Fibroblast of lung (primary cell): Measurements from ENCODE around the gene LSM3. TPM values are rescaled to one million over a fixed set of nuclear protein-coding genes. Genes with fewer than 3 reads are reported as not detected.

Source experiments
- DNase-seq, 2 donors: peaks; one replicate each; pipeline versions ENCODE4 v3.0.0 to v3.0.0-alpha.2; 2010; ENCODE audit warnings: low read depth in 2 of 2
- H2AFZ ChIP-seq: 2 replicates; pipeline ENCODE4 v1.5.1; 2012; ENCODE audit warnings: low read length, control low read depth, inconsistent platforms
- H3K27ac ChIP-seq: 2 replicates; pipeline ENCODE4 v1.5.1; 2011; ENCODE audit warnings: low read length, control low read depth; ENCODE audit not compliant: insufficient read depth
- H3K27me3 ChIP-seq: 2 replicates; pipeline ENCODE4 v1.5.1; 2011; ENCODE audit warnings: mild to moderate bottlenecking, low read length; ENCODE audit not compliant: control insufficient read depth, insufficient read depth
- H3K36me3 ChIP-seq: 2 replicates; pipeline ENCODE4 v1.5.1; 2011; ENCODE audit warnings: low read length; ENCODE audit not compliant: control insufficient read depth, insufficient read depth
- H3K4me1 ChIP-seq: 2 replicates; pipeline ENCODE4 v1.5.1; 2011; ENCODE audit warnings: low read length; ENCODE audit not compliant: control insufficient read depth, insufficient read depth; ENCODE audit errors: extremely low read depth
- H3K4me2 ChIP-seq: 2 replicates; pipeline ENCODE4 v1.5.1; 2011; ENCODE audit warnings: low read length, control low read depth; ENCODE audit not compliant: insufficient read depth; ENCODE audit errors: extremely low read depth
- H3K4me3 ChIP-seq, 4 experiments: fragments of 200-600 bp in 1 of 4; sonication (generic) in 1 of 4; replicated peaks in 1 of 4; 2 replicates each; pipeline ENCODE4 v1.5.1; 2011 to 2016; ENCODE audit warnings: low read length in 4 of 4, low read depth in 3 of 4, mild to moderate bottlenecking in 3 of 4, control low read depth in 2 of 4, inconsistent platforms in 1 of 4, mixed read lengths in 1 of 4; ENCODE audit not compliant: insufficient read depth in 1 of 4; ENCODE audit errors: control extremely low read depth in 1 of 4
- H3K79me2 ChIP-seq: 2 replicates; pipeline ENCODE4 v1.5.1; 2012; ENCODE audit warnings: mild to moderate bottlenecking, low read length, inconsistent platforms; ENCODE audit not compliant: control insufficient read depth, insufficient read depth
- H3K9ac ChIP-seq: 2 replicates; pipeline ENCODE4 v1.5.1; 2011; ENCODE audit warnings: mild to moderate bottlenecking, low read length, control low read depth; ENCODE audit not compliant: insufficient read depth
- H3K9me3 ChIP-seq: 2 replicates; pipeline ENCODE4 v1.5.1; 2012; ENCODE audit warnings: low read depth, low read length; ENCODE audit not compliant: control insufficient read depth, insufficient read depth
- H4K20me1 ChIP-seq: 2 replicates; pipeline ENCODE4 v1.5.1; 2011; ENCODE audit warnings: low read length; ENCODE audit not compliant: control insufficient read depth, insufficient read depth; ENCODE audit errors: extremely low read depth
- CTCF ChIP-seq, 2 donors: IDR thresholded peaks in 1 of 2; conservative IDR thresholded peaks in 1 of 2; 1 replicate in 1 of 2; 2 replicates in 1 of 2; pipeline ENCODE4 v1.5.1; 2011 to 2012; ENCODE audit warnings: low read length in 2 of 2, control low read depth in 1 of 2, inconsistent platforms in 1 of 2, low read depth in 1 of 2, mild to moderate bottlenecking in 1 of 2
- EZH2 ChIP-seq: IDR thresholded peaks from 2 replicates; pipeline ENCODE4 v1.5.1; 2012; ENCODE audit warnings: low read length, control low read depth, mild to moderate bottlenecking; ENCODE audit errors: missing control alignments
- polyA plus RNA-seq, 2 donors: library from polyadenylated mRNA; depleted of rRNA in 1 of 2; stranded (reverse) in 1 of 2; unstranded in 1 of 2; fragments of >200 nt; gene quantifications; 2 replicates each; pipeline ENCODE4 v1.2.1, GENCODE V29; 2011 to 2012; ENCODE audit warnings: missing spikeins in 1 of 2
- total RNA-seq: library from RNA; depleted of rRNA; stranded (reverse); fragments of >200 nt; gene quantifications from 2 replicates; pipeline ENCODE4 v1.2.1, GENCODE V29; 2014

The LSM3 gene
- total and polyA plus RNA-seq, 2 donors (not counting 1 experiment from before 2014, with no cell fraction given), result 5.1 to 14.9 TPM

- Histone ChIP-seq H2AFZ (peak overlapping the region; percentile 72), H3K4me1 (peaks cover 2% of the 10 kb centered on the region), H3K27ac (peak overlapping the region; percentile 98), H3K4me2 (peak overlapping the region; percentile 83), H3K4me3 (peak overlapping the region; percentile 68 to 91 (median 76)), H3K9ac (peak overlapping the region; percentile 76), H3K9me3 (no peaks in the 10 kb centered on the region), H4K20me1 (no peaks in the 10 kb centered on the region), H3K79me2 (peaks cover 47% of the 10 kb centered on the region), H3K36me3 (peaks cover 3% of the 10 kb centered on the region), H3K27me3 (no peaks in the 10 kb centered on the region)
- TF ChIP-seq CTCF (conservative IDR thresholded peaks at IDR 0.05 in 1 of 2, IDR thresholded peaks at IDR 0.05 in 1 of 2; ENCODE audit: low read depth in 1 of 2, low read length in 2 of 2) (no peak), EZH2 (no peak)
- no peak for DNase-seq
Measured at GRCh38 chr3:14179114-14179465, 473 bp downstream of the LSM3 start.

GRCh38 chr3:14179795-14180194 is 1.2 kb downstream of the LSM3 start:
- Histone ChIP-seq H3K79me2 (peaks cover 45% of the 10 kb centered on the region), H3K4me1 (peaks cover 2% of the 10 kb centered on the region), H3K4me3 (peak overlapping the region in 1 of 4 experiments; percentile 91), H3K4me2 (peak overlapping the region; percentile 83), H3K27me3 (no peaks in the 10 kb centered on the region), H3K27ac (no peak overlapping the region), H4K20me1 (no peaks in the 10 kb centered on the region), H2AFZ (no peak overlapping the region), H3K9ac (no peak overlapping the region), H3K9me3 (no peaks in the 10 kb centered on the region), H3K36me3 (peaks cover 3% of the 10 kb centered on the region)
- no peak for TF ChIP-seq CTCF (conservative IDR thresholded peaks at IDR 0.05 in 1 of 2, IDR thresholded peaks at IDR 0.05 in 1 of 2; ENCODE audit: low read depth in 1 of 2, low read length in 2 of 2)
- DNase-seq, result no peak

GRCh38 chr3:14181253-14181652 is 2.6 kb downstream of the LSM3 start:
- TF ChIP-seq EZH2 (no peak), CTCF (conservative IDR thresholded peaks at IDR 0.05 in 1 of 2, IDR thresholded peaks at IDR 0.05 in 1 of 2; ENCODE audit: low read depth in 1 of 2, low read length in 2 of 2) (no peak)
- H3K36me3 ChIP-seq, result peaks cover 3% of the 10 kb centered on the region
- no peak overlapping the region for H3K9ac ChIP-seq
- H3K27me3 ChIP-seq, result no peaks in the 10 kb centered on the region
- H3K4me2 ChIP-seq, result no peak overlapping the region
- H3K79me2 ChIP-seq, result peaks cover 30% of the 10 kb centered on the region
- DNase-seq, result no peak
- no peak overlapping the region for H3K4me3 ChIP-seq
- H4K20me1 ChIP-seq, result no peaks in the 10 kb centered on the region
- no peak overlapping the region for H3K27ac ChIP-seq
- no peaks in the 10 kb centered on the region for H3K9me3 ChIP-seq
- no peaks in the 10 kb centered on the region for H3K4me1 ChIP-seq
- H2AFZ ChIP-seq, result no peak overlapping the region
